SH-SY5Y (cell line): ENCODE results near the gene IL16.

Experiments used
- GATA2 ChIP-seq: IDR thresholded peaks from 2 replicates; pipeline ENCODE4 v1.6.1; 2011; ENCODE audit warnings: mild to moderate bottlenecking, low read depth, low read length
- GATA3 ChIP-seq: IDR thresholded peaks from 2 replicates; pipeline ENCODE4 v1.6.1; 2011; ENCODE audit warnings: low read depth, mild to moderate bottlenecking, low read length, moderate library complexity

DNA sequence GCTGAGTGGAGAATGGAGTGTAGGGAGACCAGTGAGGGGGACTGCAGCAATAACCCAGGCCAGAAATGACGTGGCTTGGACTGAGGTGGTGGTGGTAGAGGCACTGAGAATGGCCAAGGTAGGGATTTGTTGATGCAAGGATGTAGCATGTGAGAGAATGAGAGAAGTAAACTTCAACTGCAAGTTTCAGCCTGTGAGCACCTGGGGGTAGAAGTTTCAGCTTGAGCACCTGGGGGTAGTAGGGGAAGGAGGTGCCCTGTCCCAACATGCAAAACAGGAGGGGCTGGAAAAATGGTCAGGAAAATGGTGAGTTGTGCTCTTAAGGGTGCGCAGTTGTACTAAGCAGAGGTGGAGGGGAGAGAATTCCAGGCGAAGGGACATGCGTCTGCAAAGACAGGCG is 31.0 kb downstream of the IL16 start:
- TF ChIP-seq GATA2 (no peak), GATA3 (no peak)
